Nucleus accumbens (tissue), 56 donors: ENCODE data around the gene SRRT.

Experiments
- DNase-seq, 56 donors: peaks; one replicate each; lab custom pipeline; 2025; lab: John Stamatoyannopoulos, UW

Gene SRRT

GRCh38 chr7:100879685-100880261 is 4.9 kb downstream of the SRRT start:
- DNase-seq, result peak in 14 of 56 donors; percentile 8 to 50 (median 27)

- peak in 7 of 56 donors; percentile 13 to 43 (median 21) for DNase-seq
Measured at GRCh38 chr7:100880645-100881044, 5.7 kb downstream of the SRRT start.

GRCh38 chr7:100881136-100881535 is 6.2 kb downstream of the SRRT start:
- no peak for DNase-seq

GRCh38 chr7:100882201-100882600 is 7.3 kb downstream of the SRRT start:
- no peak for DNase-seq

- peak in 2 of 56 donors; percentile 9 to 23 for DNase-seq
Measured at GRCh38 chr7:100882785-100883526, 8.1 kb downstream of the SRRT start.

- peak in 6 of 56 donors; percentile 5 to 34 (median 22) for DNase-seq
Measured at GRCh38 chr7:100884736-100885439, 10.0 kb downstream of the SRRT start.

- DNase-seq, result peak in 2 of 56 donors; percentile 11 to 12
Measured at GRCh38 chr7:100885440-100886141, 10.7 kb downstream of the SRRT start.

- peak in 10 of 56 donors; percentile 22 to 60 (median 32) for DNase-seq
Measured at GRCh38 chr7:100886142-100886935, 11.4 kb downstream of the SRRT start.

GRCh38 chr7:100886936-100887515 is 12.1 kb downstream of the SRRT start:
- DNase-seq, result peak in 1 of 56 donors; percentile 15

GRCh38 chr7:100887516-100888290 is 12.8 kb downstream of the SRRT start:
- DNase-seq, result no peak

GRCh38 chr7:100888291-100888987 is 13.5 kb downstream of the SRRT start:
- DNase-seq, result peak in 16 of 56 donors; percentile 14 to 66 (median 42)

GRCh38 chr7:100888988-100889750 is 14.3 kb downstream of the SRRT start, which contains the start of gene UFSP1:
Gene UFSP1 (minus strand): TSS chr7:100889715. CDS start chr7:100889271, 444 bp downstream.
- peak in 4 of 56 donors; percentile 44 to 94 (median 76) for DNase-seq

- no peak for DNase-seq
Measured at GRCh38 chr7:100890653-100891567, 16.0 kb downstream of the SRRT start.

- DNase-seq, result no peak
Measured at GRCh38 chr7:100891568-100892247, 16.8 kb downstream of the SRRT start.
